ENCODE data around the gene ITCH.
"Not testable (repeated sequence)": the region's sequence is repeated elsewhere in the genome, so short reads cannot be mapped to it uniquely, and the experiment has no call there.

ITCH gene

DNA sequence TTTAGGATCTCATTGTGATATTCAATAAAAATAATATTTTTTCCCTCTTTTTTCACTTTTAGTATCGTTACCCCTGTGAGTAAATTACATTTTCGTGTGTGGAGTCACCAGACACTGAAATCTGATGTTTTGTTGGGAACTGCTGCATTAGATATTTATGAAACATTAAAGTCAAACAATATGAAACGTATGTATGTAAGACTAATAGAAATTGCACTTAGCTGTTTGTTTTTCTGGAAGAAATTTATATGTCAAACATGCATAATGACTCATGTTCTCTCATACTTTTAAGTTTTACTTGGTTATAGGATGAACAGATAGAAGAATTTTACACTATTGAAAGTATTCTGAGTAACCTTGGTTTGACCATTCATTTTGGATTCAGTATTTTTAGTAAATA is 49.4 kb downstream of the ITCH start:
- DNase-seq (ENCODE audit: low read depth in 3 of 3, low spot score in 1 of 3), result no peak

DNA sequence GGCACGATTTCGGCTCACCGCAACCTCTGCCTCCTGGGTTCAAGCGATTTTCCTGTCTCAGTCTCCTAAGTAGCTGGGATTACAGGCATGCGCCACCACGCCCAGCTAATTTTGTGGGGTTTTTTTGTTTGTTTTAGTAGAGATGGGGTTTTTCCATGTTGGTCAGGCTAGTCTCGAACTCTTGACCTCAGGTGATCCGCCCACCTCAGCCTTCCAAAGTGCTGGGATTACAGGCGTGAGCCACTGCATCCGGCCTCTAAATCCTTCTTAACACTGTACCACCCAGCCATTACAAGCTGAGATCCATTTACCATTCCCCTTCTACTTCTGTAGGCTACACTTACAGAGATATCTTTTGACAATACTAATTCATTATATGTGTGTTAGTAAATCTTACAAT is 51.5 kb downstream of the ITCH start:
- not testable (repeated sequence) for DNase-seq (ENCODE audit: low read depth in 3 of 3, low spot score in 1 of 3)

DNA sequence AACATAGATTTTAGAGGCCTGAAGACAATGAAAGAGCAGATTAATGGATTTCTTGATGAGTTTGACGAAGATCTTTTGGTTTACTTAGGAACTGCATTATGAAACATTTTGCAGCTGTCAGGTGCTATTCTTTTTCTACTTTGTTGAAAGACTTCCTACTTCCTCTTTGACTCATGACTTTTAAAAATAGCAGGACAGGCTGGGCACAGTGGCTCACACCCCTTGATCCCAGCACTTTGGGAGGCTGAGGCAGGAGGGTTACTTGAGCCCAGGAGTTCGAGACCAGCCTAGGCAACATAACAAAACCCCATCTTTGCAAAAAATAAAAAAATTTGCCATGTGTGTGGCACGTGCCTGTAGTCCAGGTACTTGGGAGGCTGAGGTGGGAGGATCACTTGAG is 52.0 kb downstream of the ITCH start:
- DNase-seq (ENCODE audit: low read depth in 3 of 3, low spot score in 1 of 3), result no peak

DNA sequence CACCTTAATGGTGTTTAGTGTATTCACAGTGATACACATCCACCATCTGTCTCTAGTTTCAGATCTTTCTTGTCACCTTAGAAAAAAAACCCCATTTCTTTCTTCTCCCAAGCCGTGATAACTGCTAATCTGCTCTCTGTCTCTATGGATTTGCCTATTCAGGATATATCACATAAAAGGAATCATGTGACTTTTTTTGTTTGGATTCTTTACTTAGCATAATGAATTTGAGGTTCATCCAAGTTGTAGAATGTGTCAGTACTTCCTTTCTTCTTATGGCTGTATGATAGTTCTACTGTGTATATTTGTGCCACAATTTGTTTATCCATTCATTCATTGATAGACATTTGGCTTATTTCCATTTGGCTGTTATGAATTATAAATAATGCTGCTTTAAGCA is 57.1 kb downstream of the ITCH start:
- DNase-seq (ENCODE audit: low read depth in 3 of 3, low spot score in 1 of 3), result no peak

DNA sequence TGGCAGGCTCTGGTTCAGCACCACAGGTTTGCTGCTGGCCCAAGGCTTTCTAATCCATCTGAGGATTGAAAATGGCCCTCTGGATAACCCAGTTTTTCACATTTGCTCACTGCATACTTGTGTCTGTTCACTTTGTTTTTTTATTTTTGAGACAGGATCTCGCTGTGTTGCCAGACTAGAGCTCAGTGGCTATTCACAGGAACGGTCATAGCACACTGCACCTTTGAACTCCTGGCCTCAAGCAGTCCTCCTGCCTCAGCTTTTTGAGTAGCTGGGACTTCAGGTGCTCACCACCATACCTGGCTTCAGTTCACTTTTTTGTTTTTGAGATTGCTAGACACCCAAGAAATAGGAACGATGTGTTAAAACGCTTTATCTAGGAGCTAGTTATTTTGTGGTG is 57.9 kb downstream of the ITCH start:
- DNase-seq (ENCODE audit: low read depth in 3 of 3, low spot score in 1 of 3), result no peak

DNA sequence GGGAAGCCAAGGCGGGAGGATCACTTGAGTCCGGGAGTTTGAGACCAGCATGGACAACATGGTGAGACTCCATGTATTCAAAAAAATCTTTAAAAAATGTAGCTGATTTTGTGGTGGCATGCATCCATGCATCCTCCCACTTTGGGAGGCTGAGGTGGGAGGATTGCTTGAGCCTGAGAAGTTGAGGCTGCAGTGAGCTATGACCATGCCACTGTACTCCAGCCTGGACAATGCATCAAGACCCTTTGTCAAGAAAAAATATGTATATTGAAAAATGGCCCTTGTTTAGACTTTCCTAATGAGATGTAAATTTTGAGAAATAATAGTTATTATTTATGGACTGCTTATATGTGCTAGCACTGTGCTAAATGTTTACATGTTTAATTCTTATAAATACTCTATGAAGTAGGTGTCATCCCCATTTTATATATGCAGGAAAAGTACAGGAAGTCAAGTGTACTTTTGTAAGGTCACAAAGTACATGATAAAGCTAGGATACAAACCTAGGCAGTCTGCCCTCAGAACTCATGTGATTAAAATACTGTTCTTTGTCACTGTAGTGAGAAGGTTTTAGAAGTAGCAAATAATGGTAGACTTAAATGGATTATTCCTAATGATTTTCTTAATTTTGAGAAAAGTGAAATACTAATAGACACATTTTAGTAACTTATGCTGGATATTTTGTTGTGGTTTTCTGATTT is 58.8 kb downstream of the ITCH start:
- no peak for DNase-seq (ENCODE audit: low read depth in 3 of 3, low spot score in 1 of 3)

DNA sequence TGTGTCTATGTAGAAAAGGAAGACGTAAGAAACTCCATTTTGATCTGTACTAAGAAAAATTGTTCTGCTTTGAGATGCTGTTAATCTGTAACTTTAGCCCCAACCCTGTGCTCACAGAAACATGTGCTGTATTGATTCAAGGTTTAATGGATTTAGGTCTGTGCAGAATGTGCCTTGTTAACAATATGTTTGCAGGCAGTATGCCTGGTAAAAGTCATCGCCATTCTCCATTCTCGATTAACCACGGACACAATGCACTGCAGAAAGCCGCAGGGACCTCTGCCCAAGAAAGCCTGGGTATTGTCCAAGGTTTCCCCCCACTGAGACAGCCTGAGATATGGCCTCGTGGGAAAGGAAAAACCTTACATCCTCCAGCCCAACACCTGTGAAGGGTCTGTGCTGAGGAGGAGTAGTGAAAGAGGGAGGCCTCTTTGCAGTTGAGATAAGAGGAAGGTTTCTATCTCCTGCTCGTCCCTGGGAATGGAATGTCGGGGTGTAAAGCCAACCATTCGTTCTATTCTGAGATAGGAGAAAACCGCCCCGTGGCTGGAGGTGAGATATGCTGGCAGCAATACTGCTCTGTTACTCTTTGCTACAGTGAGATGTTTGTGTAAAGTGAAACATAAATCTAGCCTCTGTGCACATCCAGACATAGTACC is 62.1 kb downstream of the ITCH start:
- DNase-seq (ENCODE audit: low read depth in 3 of 3, low spot score in 1 of 3), result not testable (repeated sequence)

DNA sequence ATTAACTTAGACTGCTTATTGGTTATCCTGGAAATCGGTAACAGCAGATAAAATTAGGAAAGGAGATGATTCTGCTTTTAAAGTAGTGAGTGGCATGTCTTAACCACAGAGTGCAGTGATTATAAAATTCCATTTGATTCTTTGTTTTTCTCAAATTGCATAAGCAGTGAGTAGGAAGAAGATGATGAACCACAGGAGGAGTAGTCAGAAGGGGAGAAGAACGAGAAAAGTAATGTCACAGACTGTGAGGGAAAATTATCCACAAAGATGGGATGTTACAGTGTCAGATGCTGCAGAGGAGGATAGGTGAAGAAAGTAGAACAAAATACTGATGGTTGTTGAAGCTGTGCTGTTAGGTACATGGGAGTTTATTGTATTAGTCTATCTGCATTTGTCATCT is 63.0 kb downstream of the ITCH start:
- DNase-seq (ENCODE audit: low read depth in 3 of 3, low spot score in 1 of 3), result no peak

DNA sequence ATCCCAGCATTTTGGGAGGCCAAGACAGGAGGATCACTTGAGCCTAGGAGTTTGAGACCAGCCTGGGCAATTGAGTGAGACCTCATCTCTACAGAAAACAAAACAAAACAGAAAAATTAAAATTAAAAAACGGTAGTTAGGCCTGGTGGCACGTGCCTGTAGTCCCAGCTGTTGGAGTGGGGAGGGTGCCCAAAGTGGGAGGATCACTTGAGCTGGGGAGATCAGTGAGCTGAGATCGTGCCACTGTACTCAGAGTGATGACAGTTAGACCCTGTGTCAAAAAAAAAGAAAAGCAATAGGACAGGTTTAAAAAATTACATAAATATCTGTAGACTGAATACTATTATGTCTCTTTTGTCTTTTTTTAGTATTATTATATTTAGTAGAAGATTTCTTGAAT is 64.3 kb downstream of the ITCH start:
- no peak for DNase-seq (ENCODE audit: low read depth in 3 of 3, low spot score in 1 of 3)

DNA sequence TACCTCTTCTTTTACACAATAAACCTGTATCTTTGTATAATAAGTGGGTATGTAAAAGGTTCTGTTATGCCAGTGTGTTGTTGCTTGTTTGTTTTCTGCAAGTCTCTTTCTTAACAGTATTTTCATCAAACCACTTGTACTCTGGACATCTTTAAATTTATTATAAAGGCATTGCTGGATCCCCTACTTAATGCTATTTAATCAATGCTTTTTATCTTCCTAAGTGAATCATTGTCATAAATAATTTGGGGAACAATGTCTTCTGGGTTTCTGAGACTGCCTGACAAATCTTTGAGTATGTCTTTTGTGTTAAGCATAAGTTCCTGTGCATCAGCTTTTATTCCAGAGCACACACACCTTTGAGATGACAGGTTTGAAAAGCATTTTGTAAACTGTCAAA is 64.7 kb downstream of the ITCH start:
- DNase-seq (ENCODE audit: low read depth in 3 of 3, low spot score in 1 of 3), result no peak

DNA sequence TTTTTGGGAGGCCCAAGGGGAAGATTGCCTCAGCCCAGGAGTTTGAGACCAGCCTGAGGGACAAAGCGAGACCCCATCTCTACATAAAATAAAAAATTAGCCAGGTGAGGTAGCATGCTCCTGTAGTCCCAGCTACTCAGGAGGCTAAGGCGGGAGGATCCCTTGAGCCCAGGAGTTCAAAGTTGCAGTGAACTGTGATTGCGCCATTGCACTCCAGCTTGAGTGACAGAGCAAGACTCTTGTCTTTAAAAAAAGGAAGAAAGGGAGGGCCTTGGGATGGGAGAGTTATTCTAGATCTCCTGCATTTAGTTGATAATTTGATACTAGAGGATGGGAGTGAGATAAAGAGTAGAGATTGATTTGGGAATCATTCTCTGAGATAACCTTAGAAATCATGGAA is 68.1 kb downstream of the ITCH start:
- DNase-seq (ENCODE audit: low read depth in 3 of 3, low spot score in 1 of 3), result no peak

DNA sequence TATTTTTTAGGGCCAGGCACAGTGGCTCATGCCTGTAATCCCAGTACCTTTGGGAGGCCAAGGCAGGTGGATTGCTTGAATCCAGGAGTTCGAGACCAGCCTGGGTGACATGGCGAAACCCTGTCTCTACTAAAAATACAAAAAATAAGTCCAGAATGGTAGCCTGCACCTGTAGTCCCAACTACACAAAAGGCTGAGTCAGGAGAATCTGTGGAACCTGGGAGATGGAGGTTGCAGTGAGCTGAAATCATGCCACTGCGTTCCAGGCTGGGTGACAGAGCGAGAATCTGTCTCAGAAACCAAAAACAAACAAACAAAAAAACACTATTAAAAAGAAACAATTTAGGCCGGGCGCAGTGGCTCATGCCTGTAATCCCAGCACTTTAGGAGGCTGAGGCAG is 69.6 kb downstream of the ITCH start:
- not testable (repeated sequence) for DNase-seq (ENCODE audit: low read depth in 3 of 3, low spot score in 1 of 3)

DNA sequence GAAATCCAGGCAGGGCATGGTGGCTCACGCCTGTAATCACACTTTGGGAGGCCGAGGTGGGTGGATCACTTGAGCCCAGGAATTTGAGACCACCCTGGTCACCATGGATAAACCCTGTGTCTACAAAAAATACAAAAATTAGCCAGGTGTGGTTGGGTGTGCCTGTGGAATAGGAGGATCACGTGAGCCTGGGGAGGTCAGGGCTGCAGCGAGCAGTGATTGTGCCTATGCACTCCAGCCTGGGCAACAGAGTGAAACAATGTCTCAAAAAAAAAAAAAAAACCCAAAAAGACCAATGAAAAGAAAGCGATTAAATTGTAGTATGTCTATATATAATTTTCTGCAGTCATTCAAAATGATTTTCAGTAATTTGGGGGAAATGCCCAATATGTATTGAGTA is 70.3 kb downstream of the ITCH start:
- DNase-seq (ENCODE audit: low read depth in 3 of 3, low spot score in 1 of 3), result no peak

DNA sequence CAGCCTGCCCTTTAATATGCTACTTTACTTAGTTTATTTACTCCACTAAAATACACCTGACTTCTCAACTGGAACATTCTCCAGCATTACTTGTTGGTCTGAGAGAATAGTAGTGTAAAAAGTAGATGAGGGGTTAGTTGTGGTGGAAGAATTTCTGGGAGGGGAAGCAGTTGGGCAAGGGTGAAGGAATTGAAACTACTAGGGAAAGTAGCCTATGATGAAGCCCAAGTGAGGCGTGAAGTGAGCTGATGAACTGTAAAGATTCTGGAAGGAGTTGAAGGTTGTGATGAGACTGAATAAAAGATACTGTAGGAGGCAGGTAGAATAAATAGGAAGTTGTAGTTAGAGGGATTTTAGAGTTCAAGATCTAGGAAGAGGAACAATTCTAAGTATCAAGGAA is 72.5 kb downstream of the ITCH start:
- no peak for DNase-seq (ENCODE audit: low read depth in 3 of 3, low spot score in 1 of 3)

DNA sequence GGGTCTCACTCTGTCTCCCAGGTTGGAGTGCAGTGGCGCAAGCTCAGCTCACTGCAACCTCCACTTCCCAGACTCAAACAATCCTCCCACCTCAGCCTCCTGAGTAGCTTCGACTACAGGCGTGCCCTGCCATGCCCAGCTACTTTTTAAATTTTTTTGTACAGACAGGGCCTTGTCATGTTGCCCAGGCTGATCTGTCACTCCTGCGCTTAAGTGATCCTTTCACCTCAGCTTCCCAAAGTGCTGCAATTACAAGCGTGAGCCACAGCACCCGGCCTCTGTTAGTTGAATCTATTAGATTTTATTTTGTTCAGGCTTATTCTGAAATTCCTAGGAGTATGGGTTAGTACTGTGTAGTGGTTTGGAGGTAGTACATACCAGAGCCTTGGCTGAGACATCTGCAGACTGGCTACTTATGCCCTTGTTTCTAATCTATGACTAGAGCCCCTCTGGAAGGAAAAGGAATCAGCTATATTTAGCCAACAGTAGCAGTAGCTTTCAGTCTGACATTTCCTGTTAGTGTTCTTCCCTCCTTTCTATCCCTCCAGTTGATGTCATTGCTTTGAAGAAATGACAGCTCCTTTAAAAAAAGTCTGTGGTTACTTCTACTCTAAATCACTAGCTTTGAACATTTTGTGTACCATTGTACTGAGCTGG is 74.4 kb downstream of the ITCH start:
- no peak for DNase-seq (ENCODE audit: low read depth in 3 of 3, low spot score in 1 of 3)

DNA sequence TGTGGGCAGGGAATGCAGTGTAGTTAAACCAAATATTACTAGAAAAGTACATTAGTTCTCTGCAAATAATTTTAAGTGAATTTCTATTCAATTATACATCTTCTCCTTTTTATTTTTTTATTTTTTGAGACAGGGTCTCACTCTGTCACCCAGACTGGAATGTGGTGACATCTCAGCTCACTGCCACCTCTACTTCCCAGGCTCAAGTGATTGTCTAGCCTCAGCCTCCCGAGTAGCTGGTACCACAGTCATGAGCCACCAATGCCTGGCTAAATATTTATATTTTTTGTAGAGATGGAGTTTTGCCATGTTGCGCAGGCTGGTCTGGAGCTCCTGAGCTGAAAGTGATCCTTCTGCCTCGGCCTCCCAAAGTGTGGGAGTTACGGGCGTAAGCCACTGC is 76.1 kb downstream of the ITCH start:
- no peak for DNase-seq (ENCODE audit: low read depth in 3 of 3, low spot score in 1 of 3)

DNA sequence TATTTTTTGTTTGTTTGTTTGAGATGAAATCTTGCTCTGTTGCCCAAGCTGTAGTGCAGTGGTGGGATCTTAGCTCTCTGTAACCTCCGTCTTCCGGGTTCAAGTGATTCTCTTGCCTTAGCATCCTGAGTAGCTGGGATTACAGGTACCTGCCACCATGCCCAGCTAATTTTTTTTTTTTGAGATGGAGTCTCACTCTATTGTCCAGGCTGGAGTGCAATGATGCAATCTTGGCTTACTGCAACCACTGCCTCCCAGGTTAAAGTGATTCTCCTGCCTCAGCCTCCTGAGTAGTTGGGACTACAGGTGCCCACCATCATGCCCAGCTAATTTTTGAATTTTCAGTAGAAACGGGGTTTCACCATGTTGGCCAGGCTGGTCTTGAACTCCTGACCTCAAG is 78.3 kb downstream of the ITCH start:
- DNase-seq (ENCODE audit: low read depth in 3 of 3, low spot score in 1 of 3), result not testable (repeated sequence)

DNA sequence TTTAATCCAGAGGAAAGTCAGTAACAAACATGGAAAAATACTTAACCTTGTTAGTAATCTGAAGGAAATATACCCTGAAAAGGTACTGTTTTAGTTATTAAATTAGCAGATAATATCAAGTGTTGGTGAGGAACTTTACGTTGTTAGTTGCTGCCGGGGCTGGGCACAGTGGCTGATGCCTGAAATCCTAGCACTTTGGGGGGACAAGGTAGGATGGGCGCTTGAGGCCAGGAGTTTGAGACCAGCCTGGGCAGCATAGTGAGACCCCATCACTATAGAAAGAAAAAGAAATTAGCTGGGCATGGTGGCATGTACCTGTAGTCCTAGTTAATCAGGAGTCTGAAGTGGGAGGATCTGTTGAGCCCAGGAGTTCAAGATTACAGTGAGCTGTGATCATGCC is 80.5 kb downstream of the ITCH start:
- no peak for DNase-seq (ENCODE audit: low read depth in 3 of 3, low spot score in 1 of 3)

DNA sequence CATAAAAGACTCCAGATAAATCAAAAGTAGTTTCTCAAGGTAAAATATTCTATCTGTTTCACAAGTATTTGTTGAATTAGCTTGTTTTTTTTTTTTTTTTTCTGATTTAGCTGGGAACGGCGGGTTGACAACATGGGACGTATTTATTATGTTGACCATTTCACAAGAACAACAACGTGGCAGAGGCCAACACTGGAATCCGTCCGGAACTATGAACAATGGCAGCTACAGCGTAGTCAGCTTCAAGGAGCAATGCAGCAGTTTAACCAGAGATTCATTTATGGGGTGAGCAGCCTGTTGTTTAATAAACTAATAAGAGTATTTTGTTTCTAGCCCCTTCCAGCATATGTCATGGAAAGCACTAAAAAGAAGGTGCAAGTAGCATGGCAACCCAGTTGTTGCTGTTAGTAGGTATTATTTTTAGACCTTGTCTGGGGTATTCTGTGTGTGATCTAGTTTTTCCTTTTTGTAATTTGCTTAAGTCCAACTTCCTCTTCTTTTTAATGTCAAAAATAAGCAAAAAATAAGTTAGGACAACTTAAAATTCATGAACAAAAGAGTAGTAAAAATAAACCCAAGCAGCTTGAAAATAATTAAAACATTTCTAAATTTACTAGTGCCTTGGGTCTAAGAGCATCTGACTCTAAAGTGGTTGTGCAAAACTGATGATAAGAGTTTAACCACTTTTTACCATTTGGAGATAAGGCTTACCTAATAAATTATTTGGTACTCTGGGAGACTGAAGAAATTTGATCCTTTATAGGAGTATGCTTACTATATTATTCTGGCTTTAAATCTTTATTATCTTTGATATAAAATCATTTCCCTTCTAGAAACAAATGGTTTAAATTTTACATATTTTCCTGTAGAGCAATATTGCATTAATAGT is 82.3 kb downstream of the ITCH start:
- DNase-seq (ENCODE audit: low read depth in 3 of 3, low spot score in 1 of 3), result no peak

DNA sequence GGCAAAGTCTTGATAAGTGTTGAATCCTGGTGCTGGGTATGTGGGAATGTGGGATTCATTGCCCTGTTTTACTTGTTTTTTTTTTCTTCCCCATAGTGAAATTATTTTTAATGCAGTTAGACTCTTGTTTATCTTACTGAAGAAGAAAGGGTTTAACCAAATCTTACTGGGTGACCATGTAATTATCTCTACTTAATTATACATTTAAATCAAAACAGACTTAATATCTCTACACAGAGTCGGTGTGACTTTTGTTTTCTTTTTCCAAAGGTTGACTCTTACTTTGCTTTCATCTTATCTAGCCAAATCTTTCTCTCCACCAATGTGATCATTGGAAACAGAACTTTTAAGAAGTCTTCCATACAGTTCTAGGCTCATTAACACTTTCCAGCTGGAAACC is 85.4 kb downstream of the ITCH start:
- DNase-seq (ENCODE audit: low read depth in 3 of 3, low spot score in 1 of 3), result no peak

DNA sequence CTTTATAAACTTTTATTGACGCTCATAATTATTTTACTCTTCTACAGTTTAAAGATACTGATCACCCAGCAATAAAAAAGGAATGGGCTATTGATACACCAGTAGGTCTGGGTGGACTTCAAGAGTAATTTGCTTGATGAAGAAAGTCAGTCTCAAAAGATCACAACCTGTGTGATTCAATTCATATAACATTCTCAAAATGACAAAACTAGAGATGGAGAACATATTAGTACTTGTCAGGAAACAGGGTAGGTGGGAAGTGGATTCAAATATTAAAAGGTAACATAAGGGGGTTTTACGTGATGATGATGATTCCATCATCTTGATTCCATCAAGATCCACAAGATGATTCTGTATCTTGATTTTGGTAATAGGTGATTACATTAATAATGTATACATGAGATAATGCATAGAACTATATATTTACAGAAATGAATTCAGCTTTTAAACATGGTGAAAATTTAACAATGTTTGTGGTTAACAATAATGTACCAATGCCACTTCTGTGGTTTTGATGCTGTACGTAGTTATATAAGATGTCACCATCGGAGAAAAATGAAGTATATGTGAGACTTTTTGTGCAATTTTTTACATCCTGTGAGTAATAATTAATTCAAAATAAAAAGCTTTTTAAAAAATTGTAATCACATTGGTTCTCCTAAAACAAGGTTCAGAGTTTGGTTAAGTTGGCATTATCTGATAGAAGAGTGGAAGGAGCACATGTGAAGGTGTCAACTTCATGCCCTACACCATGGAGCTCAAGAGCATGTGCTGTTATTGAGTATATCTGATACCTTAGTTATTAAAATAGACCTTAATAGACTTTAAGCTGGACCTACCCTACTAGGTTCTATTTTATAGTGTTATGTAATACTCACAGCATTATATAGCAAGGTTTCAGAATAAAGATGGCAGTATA is 86.9 kb downstream of the ITCH start:
- no peak for DNase-seq (ENCODE audit: low read depth in 3 of 3, low spot score in 1 of 3)

All from stimulated activated CD4-positive, alpha-beta T cell treated with anti-CD3 and anti-CD28 coated beads, TNF-alpha, amount 100 ng/mL, for 1 hour (primary cell).